HL-60 (cell line): ENCODE results near the gene PLEKHG3.

Source experiments
- DNase-seq, 2 experiments: peaks; one replicate each; pipeline ENCODE4 v3.0.0-alpha.2; 2010 to 2020; ENCODE audit warnings: low read depth in 1 of 2, low spot score in 1 of 2
- H3K27ac ChIP-seq: fragments of 250-450 bp; sonication (Bioruptor Pico); replicated peaks from 2 replicates; pipeline ENCODE4 v1.5.1; 2020; ENCODE audit warnings: mild to moderate bottlenecking, moderate library complexity
- H3K27me3 ChIP-seq: fragments of 250-450 bp; sonication (Bioruptor Pico); 2 replicates; pipeline ENCODE4 v1.5.1; 2021; ENCODE audit warnings: mild to moderate bottlenecking, moderate library complexity; ENCODE audit not compliant: insufficient read depth, poor library complexity, severe bottlenecking
- H3K4me3 ChIP-seq: replicated peaks from 2 replicates; pipeline ENCODE4 v1.5.1; 2011; ENCODE audit warnings: mild to moderate bottlenecking, control low read depth, low read length; ENCODE audit not compliant: insufficient read depth
- GABPA ChIP-seq: IDR thresholded peaks from 2 replicates; pipeline ENCODE4 v1.6.1; 2012; ENCODE audit warnings: low read depth
- POLR2AphosphoS5 ChIP-seq: IDR thresholded peaks from 2 replicates; pipeline ENCODE4 v1.6.1; 2012; ENCODE audit warnings: low read depth
- SPI1 ChIP-seq: IDR thresholded peaks from 2 replicates; pipeline ENCODE4 v1.6.1; 2012; ENCODE audit warnings: low read depth, mild to moderate bottlenecking, borderline replicate concordance
- TF ChIP-seq, protein P1 (sequence below): IDR thresholded peaks from 2 replicates; pipeline ENCODE4 v1.6.1; 2012; ENCODE audit warnings: low read depth; ENCODE audit not compliant: insufficient replicate concordance
- TF ChIP-seq, protein P2 (sequence below): IDR thresholded peaks from one replicate; pipeline ENCODE4 v1.5.1; 2011; ENCODE audit warnings: low read length, control low read depth, inconsistent platforms; ENCODE audit not compliant: insufficient read depth

The PLEKHG3 gene

DNA sequence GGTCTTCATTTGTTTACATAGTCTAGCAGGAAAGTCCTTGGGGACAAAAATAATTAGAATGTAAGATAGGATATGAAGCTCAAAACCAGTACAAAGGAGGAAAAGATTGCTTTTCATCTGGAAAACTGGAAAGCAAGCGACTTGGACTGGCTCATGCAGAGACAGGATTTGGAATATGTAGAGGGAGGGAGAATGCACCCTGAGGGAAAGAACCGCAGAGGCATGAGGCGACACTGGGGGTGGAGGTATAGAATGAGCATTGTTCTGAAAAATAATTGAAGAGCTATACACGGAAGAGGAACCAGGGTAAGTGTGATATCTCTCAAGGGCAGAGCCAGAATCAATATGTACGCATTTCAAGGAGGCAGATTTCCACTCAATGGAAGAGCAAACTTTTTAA lies 85.5 kb downstream of the PLEKHG3 start:
- no peaks in the 10 kb centered on the region for H3K27me3 ChIP-seq
- H3K4me3 ChIP-seq: no peak overlapping the region
- no peak overlapping the region for H3K27ac ChIP-seq
- no peak for DNase-seq
- TF ChIP-seq GABPA: no peak
- TF ChIP-seq POLR2AphosphoS5: no peak
- TF ChIP-seq, protein P1, sequence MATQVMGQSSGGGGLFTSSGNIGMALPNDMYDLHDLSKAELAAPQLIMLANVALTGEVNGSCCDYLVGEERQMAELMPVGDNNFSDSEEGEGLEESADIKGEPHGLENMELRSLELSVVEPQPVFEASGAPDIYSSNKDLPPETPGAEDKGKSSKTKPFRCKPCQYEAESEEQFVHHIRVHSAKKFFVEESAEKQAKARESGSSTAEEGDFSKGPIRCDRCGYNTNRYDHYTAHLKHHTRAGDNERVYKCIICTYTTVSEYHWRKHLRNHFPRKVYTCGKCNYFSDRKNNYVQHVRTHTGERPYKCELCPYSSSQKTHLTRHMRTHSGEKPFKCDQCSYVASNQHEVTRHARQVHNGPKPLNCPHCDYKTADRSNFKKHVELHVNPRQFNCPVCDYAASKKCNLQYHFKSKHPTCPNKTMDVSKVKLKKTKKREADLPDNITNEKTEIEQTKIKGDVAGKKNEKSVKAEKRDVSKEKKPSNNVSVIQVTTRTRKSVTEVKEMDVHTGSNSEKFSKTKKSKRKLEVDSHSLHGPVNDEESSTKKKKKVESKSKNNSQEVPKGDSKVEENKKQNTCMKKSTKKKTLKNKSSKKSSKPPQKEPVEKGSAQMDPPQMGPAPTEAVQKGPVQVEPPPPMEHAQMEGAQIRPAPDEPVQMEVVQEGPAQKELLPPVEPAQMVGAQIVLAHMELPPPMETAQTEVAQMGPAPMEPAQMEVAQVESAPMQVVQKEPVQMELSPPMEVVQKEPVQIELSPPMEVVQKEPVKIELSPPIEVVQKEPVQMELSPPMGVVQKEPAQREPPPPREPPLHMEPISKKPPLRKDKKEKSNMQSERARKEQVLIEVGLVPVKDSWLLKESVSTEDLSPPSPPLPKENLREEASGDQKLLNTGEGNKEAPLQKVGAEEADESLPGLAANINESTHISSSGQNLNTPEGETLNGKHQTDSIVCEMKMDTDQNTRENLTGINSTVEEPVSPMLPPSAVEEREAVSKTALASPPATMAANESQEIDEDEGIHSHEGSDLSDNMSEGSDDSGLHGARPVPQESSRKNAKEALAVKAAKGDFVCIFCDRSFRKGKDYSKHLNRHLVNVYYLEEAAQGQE: no peak
- TF ChIP-seq, protein P2, sequence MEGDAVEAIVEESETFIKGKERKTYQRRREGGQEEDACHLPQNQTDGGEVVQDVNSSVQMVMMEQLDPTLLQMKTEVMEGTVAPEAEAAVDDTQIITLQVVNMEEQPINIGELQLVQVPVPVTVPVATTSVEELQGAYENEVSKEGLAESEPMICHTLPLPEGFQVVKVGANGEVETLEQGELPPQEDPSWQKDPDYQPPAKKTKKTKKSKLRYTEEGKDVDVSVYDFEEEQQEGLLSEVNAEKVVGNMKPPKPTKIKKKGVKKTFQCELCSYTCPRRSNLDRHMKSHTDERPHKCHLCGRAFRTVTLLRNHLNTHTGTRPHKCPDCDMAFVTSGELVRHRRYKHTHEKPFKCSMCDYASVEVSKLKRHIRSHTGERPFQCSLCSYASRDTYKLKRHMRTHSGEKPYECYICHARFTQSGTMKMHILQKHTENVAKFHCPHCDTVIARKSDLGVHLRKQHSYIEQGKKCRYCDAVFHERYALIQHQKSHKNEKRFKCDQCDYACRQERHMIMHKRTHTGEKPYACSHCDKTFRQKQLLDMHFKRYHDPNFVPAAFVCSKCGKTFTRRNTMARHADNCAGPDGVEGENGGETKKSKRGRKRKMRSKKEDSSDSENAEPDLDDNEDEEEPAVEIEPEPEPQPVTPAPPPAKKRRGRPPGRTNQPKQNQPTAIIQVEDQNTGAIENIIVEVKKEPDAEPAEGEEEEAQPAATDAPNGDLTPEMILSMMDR: no peak
- TF ChIP-seq SPI1: no peak

DNA sequence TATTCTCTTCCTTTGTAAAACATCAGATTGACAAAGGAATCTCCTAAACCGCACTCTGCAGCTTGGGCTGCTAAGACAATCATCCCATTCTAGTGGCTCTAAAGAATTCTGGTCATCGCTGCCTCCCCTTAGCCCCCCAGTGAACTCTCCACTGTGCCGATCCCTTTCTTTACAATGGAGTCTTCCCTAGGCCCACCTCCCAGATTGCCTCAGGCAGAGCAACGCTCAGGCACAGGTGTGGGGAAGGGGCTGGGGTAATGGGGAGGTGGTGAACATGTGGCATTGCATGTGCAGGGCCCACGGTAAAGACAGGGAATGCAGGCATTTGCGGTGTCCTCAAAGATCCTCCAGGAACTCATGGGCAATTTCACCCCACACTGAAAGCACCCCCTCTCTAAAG lies 86.3 kb downstream of the PLEKHG3 start:
- Histone ChIP-seq H3K27me3 (no peaks in the 10 kb centered on the region), H3K4me3 (no peak overlapping the region), H3K27ac (no peak overlapping the region)
- TF ChIP-seq SPI1 (no peak), POLR2AphosphoS5 (no peak), GABPA (no peak)
- TF ChIP-seq, protein P2: no peak
- TF ChIP-seq, protein P1: no peak
- DNase-seq: no peak

DNA sequence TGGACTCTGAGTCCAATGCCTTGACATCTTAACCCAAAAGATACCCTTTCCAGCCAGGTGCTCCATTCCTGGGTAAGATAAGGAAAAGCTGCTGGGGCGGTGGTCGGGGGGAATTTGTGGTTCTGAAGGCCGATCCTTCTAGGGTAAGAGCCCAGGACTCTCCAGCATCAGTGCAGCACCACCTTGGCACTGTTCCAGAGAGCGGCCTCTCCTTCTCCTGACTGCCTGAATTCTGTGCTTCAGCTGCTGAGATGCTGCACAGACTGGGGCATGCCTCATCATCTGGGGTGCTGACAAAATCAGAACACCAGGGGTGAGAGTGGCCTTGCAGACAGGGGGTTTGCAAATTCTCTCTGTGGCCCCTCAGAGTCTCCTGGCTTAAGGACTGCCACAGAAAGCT lies 88.0 kb downstream of the PLEKHG3 start:
- Histone ChIP-seq H3K27ac (no peak overlapping the region), H3K4me3 (no peak overlapping the region), H3K27me3 (no peaks in the 10 kb centered on the region)
- no peak for DNase-seq
- TF ChIP-seq, protein P1: no peak

DNA sequence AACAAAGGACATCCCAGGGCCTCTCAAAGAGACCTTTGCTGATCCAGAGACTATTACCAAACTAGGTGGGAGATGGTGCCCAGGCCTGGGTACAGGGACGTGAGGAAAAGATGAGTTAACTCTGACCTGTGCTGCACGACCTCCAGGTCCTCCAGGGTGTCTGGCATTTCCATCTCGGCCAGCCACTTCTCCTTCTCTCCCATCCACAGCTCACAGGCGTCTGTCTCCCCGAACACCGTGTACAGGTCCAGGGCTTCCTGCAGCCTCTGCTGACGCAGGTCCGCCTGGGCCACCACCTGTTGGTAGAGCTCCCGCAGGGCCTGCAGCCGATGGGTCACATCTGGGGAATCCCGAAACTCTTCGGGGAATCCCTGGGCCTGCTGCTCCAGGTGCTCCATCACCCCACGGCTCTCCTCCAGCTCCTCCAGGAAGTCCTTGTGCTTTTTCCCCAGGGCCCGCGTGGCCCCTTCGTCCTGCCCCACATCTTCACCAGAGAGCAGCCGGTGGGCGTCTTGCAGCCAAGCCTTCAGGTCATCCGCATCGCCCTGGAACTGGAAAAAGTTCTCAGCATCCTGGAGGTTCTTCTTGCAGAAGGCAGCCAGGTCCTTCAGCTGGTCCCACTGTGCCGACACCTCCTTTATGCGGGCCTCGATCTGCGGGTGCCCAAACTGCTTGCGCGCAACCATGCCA lies 88.8 kb downstream of the PLEKHG3 start:
- no peak overlapping the region for H3K4me3 ChIP-seq
- DNase-seq: no peak
- no peak overlapping the region for H3K27ac ChIP-seq
- no peak for TF ChIP-seq POLR2AphosphoS5
- TF ChIP-seq, protein P1: no peak
- TF ChIP-seq SPI1: no peak
- TF ChIP-seq GABPA: no peak
- TF ChIP-seq, protein P2: no peak
- no peaks in the 10 kb centered on the region for H3K27me3 ChIP-seq
